Keratinocyte (primary cell): ENCODE measurements around the gene JAZF1. TPM values are rescaled to one million over a fixed set of nuclear protein-coding genes. Genes with fewer than 3 reads are reported as not detected.

Experiments
- DNase-seq: peaks from one replicate; pipeline ENCODE4 v3.0.0-alpha.2; 2011; ENCODE audit warnings: low read depth, missing footprints, low spot score
- FAIRE-seq: peaks from 2 replicates; lab custom pipeline; 2011; peaks lifted over from hg19 to GRCh38; lab: Jason Lieb, UNC
- H2AFZ ChIP-seq: 2 replicates; pipeline ENCODE4 v1.6.0; 2012; ENCODE audit warnings: low read length, control low read depth, inconsistent platforms; ENCODE audit not compliant: control insufficient read depth
- H3K27ac ChIP-seq: 2 replicates; pipeline ENCODE4 v1.5.1; 2011; ENCODE audit warnings: low read length; ENCODE audit not compliant: control insufficient read depth, insufficient read depth
- H3K27me3 ChIP-seq: 3 replicates; pipeline ENCODE4 v1.6.0; 2011; ENCODE audit warnings: low read length; ENCODE audit not compliant: control insufficient read depth, insufficient read depth; ENCODE audit errors: extremely low read depth
- H3K36me3 ChIP-seq, 2 experiments: 2 replicates in 1 of 2; 3 replicates in 1 of 2; pipeline ENCODE4 v1.5.1; 2011; ENCODE audit warnings: low read length in 2 of 2, mild to moderate bottlenecking in 1 of 2; ENCODE audit not compliant: control insufficient read depth in 2 of 2, insufficient read depth in 2 of 2; ENCODE audit errors: extremely low read depth in 1 of 2
- H3K4me1 ChIP-seq: 3 replicates; pipeline ENCODE4 v1.5.1; 2011; ENCODE audit warnings: low read length; ENCODE audit not compliant: control insufficient read depth, insufficient read depth; ENCODE audit errors: extremely low read depth
- H3K4me2 ChIP-seq: 3 replicates; pipeline ENCODE4 v1.6.0; 2011; ENCODE audit warnings: low read depth, low read length; ENCODE audit not compliant: control insufficient read depth, insufficient read depth; ENCODE audit errors: extremely low read depth
- H3K4me3 ChIP-seq, 3 experiments: fragments of 200-600 bp in 1 of 3; sonication (generic) in 1 of 3; 2 replicates in 2 of 3; 3 replicates in 1 of 3; pipeline ENCODE4 v1.5.1; 2011 to 2016; ENCODE audit warnings: low read length in 3 of 3, mild to moderate bottlenecking in 3 of 3, control low read depth in 2 of 3, inconsistent platforms in 1 of 3, low read depth in 1 of 3, mixed read lengths in 1 of 3, mixed run types in 1 of 3, moderate library complexity in 1 of 3; ENCODE audit not compliant: control insufficient read depth in 2 of 3, insufficient read depth in 2 of 3; ENCODE audit errors: extremely low read depth in 1 of 3
- H3K79me2 ChIP-seq: 2 replicates; pipeline ENCODE4 v1.6.0; 2012; ENCODE audit warnings: low read length; ENCODE audit not compliant: control insufficient read depth, insufficient read depth
- H3K9ac ChIP-seq: 3 replicates; pipeline ENCODE4 v1.6.0; 2011; ENCODE audit warnings: low read length; ENCODE audit not compliant: control insufficient read depth, insufficient read depth; ENCODE audit errors: extremely low read depth
- H3K9me1 ChIP-seq: 3 replicates; pipeline ENCODE4 v1.6.0; 2011; ENCODE audit warnings: low read length; ENCODE audit not compliant: control insufficient read depth, insufficient read depth; ENCODE audit errors: extremely low read depth
- H3K9me3 ChIP-seq: 2 replicates; pipeline ENCODE4 v1.5.1; 2012; ENCODE audit warnings: low read depth, low read length; ENCODE audit not compliant: control insufficient read depth
- H4K20me1 ChIP-seq: 3 replicates; pipeline ENCODE4 v1.6.0; 2011; ENCODE audit warnings: low read length; ENCODE audit not compliant: control insufficient read depth, insufficient read depth; ENCODE audit errors: extremely low read depth
- EZH2 ChIP-seq: IDR thresholded peaks from one replicate; pipeline ENCODE4 v1.6.1; 2012; ENCODE audit warnings: inconsistent platforms, mild to moderate bottlenecking, low read length, moderate library complexity
- dilution Hi-C: fragments of 300-500 bp; cut with MboI; formaldehyde crosslinking; loops from one replicate; pipeline ENCODE4 v1.7.0; 2020; ENCODE audit warnings: low sequenced_read_pairs; ENCODE audit not compliant: extremely low pct_ligation_motif_present
- polyA plus RNA-seq, 5 experiments: library from polyadenylated mRNA; depleted of rRNA in 3 of 5; stranded (reverse) in 3 of 5; stranded (forward) in 1 of 5; unstranded in 1 of 5; fragments of >200 nt; gene quantifications; 1 replicate in 1 of 5; 2 replicates in 3 of 5; 3 replicates in 1 of 5; pipeline versions ENCODE4 v1.2.1 to v1.2.3, GENCODE V29; 2011 to 2012; ENCODE audit warnings: missing spikeins in 2 of 5, low read depth in 1 of 5, low replicate concordance in 1 of 5
- TF ChIP-seq, protein P1 (sequence below), 3 experiments: IDR thresholded peaks in 1 of 3; conservative IDR thresholded peaks in 1 of 3; optimal IDR thresholded peaks in 1 of 3; 2 replicates in 2 of 3; 3 replicates in 1 of 3; pipeline versions ENCODE3 to v1.5.1; 2011; ENCODE audit warnings: low read length in 3 of 3, mild to moderate bottlenecking in 3 of 3, moderate library complexity in 2 of 3, control low read depth in 1 of 3, inconsistent platforms in 1 of 3; ENCODE audit not compliant: insufficient read depth in 2 of 3; ENCODE audit errors: extremely low read depth in 1 of 3

Gene JAZF1
- polyA plus RNA-seq, 1 donor (not counting 4 experiments of a cell fraction or from before 2014, with no cell fraction given), result 2.5 TPM

DNA sequence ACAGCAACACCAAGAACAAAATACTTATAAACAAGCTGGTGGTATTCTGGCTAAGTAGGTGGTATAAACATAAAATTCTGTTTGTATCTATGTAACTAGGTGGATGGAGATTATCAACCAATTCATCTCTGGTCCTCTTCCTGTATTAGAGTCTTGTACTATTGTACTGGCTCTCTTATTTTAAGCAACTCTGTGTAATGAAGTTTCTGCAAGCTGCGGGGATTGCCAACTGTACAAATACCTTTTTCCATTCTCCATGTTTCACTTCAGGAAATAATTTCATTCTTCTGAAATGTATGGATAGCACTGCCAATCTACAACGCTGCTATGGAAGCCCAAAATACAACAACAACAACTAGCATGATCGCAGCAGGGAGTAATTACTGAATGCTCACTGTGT is 44.8 kb downstream of the JAZF1 start:
- Histone ChIP-seq H3K79me2 (no peaks in the 10 kb centered on the region), H2AFZ (no peak overlapping the region), H3K36me3 (no peaks in the 10 kb centered on the region), H3K4me3 (no peak overlapping the region), H3K9me1 (peaks cover 4% of the 10 kb centered on the region), H4K20me1 (no peaks in the 10 kb centered on the region), H3K9me3 (no peaks in the 10 kb centered on the region), H3K27ac (no peak overlapping the region), H3K9ac (no peak overlapping the region), H3K4me1 (no peaks in the 10 kb centered on the region), H3K4me2 (no peak overlapping the region), H3K27me3 (no peaks in the 10 kb centered on the region)
- no peak for DNase-seq
- no peak for TF ChIP-seq EZH2
- TF ChIP-seq, protein P1, sequence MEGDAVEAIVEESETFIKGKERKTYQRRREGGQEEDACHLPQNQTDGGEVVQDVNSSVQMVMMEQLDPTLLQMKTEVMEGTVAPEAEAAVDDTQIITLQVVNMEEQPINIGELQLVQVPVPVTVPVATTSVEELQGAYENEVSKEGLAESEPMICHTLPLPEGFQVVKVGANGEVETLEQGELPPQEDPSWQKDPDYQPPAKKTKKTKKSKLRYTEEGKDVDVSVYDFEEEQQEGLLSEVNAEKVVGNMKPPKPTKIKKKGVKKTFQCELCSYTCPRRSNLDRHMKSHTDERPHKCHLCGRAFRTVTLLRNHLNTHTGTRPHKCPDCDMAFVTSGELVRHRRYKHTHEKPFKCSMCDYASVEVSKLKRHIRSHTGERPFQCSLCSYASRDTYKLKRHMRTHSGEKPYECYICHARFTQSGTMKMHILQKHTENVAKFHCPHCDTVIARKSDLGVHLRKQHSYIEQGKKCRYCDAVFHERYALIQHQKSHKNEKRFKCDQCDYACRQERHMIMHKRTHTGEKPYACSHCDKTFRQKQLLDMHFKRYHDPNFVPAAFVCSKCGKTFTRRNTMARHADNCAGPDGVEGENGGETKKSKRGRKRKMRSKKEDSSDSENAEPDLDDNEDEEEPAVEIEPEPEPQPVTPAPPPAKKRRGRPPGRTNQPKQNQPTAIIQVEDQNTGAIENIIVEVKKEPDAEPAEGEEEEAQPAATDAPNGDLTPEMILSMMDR (optimal IDR thresholded peaks at IDR 0.05 in 1 of 3, IDR thresholded peaks at IDR 0.05 in 1 of 3, conservative IDR thresholded peaks at IDR 0.05 in 1 of 3; ENCODE audit: extremely low read depth in 1 of 3, insufficient read depth in 2 of 3, low read length in 3 of 3), result no peak
- FAIRE-seq, result no peak
- dilution Hi-C loops, result no loop called here

DNA sequence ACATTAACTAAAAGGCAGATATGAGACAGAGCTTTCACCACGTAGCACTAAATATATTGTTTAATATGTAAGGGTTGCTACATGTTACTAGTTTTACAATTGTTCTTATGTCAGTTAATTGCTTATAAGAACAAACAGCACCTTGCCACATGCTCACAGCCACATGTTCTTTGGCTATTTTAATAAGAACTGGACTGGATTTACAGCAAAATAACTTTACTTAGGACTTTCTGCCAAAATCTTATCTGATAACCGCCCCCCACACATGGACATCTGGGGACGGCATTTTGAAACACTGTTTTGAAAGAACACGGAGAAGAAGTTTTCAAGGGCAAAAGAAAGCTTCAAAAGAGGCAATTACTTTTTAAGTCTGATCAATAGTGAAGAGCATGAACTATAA is 45.3 kb downstream of the JAZF1 start:
- dilution Hi-C loops, result no loop called here
- Histone ChIP-seq H3K4me3 (no peak overlapping the region), H3K9ac (no peak overlapping the region), H3K36me3 (no peaks in the 10 kb centered on the region), H3K4me1 (no peaks in the 10 kb centered on the region), H2AFZ (no peak overlapping the region), H3K9me3 (no peaks in the 10 kb centered on the region), H3K27ac (no peak overlapping the region), H3K79me2 (no peaks in the 10 kb centered on the region), H3K4me2 (no peak overlapping the region), H4K20me1 (no peaks in the 10 kb centered on the region), H3K27me3 (no peaks in the 10 kb centered on the region), H3K9me1 (peaks cover 4% of the 10 kb centered on the region)
- DNase-seq, result no peak
- no peak for FAIRE-seq
- TF ChIP-seq EZH2, result no peak
- TF ChIP-seq, protein P1 (optimal IDR thresholded peaks at IDR 0.05 in 1 of 3, IDR thresholded peaks at IDR 0.05 in 1 of 3, conservative IDR thresholded peaks at IDR 0.05 in 1 of 3; ENCODE audit: extremely low read depth in 1 of 3, insufficient read depth in 2 of 3, low read length in 3 of 3), result no peak
